SU-DHL-6 (cell line): ENCODE measurements around the gene TMSB15B.
"Not testable (repeated sequence)": the region's sequence is repeated elsewhere in the genome, so short reads cannot be mapped to it uniquely, and the experiment has no call there.

Experiments
- H2AFZ ChIP-seq: fragments of 200-600 bp; sonication (generic); 2 replicates; pipeline ENCODE4 v1.6.1; 2014; ENCODE audit warnings: low read depth, mild to moderate bottlenecking, moderate library complexity, mixed read lengths, antibody characterized with exemption, low read length; ENCODE audit not compliant: severe bottlenecking
- H3F3A ChIP-seq: fragments of 200-600 bp; shearing (Covaris generic); 2 replicates; pipeline ENCODE4 v1.6.0; 2016; ENCODE audit warnings: antibody characterized with exemption, mild to moderate bottlenecking; ENCODE audit not compliant: insufficient read depth
- H3K27ac ChIP-seq: fragments of 200-600 bp; sonication (generic); 2 replicates; pipeline ENCODE4 v1.5.1; 2016; ENCODE audit warnings: low read depth, mild to moderate bottlenecking, low read length, moderate library complexity, mixed read lengths
- H3K27me3 ChIP-seq: fragments of 200-600 bp; sonication (generic), shearing (Covaris generic); 2 replicates; pipeline ENCODE4 v1.6.0; 2014; ENCODE audit warnings: mild to moderate bottlenecking, low read length
- H3K36me3 ChIP-seq: fragments of 200-600 bp; sonication (generic); 2 replicates; pipeline ENCODE4 v1.6.1; 2014; ENCODE audit warnings: mild to moderate bottlenecking, low read length, mixed read lengths
- H3K4me2 ChIP-seq: fragments of 300-600, 200-600 bp; shearing (Covaris generic), sonication (generic); 2 replicates; pipeline ENCODE4 v1.6.0; 2014; ENCODE audit warnings: low read length, low read depth, mild to moderate bottlenecking; ENCODE audit not compliant: poor library complexity, severe bottlenecking
- H3K4me3 ChIP-seq: fragments of 200-600 bp; sonication (generic); 2 replicates; pipeline ENCODE4 v1.5.1; 2014; ENCODE audit warnings: antibody characterized with exemption, low read length, mild to moderate bottlenecking, mixed read lengths; ENCODE audit not compliant: insufficient read depth, poor library complexity, severe bottlenecking
- H3K79me2 ChIP-seq: fragments of 200-600 bp; sonication (generic); 2 replicates; pipeline ENCODE4 v1.6.1; 2014; ENCODE audit warnings: mild to moderate bottlenecking, low read length, moderate library complexity; ENCODE audit not compliant: insufficient read depth
- H3K9ac ChIP-seq: fragments of 200-600 bp; sonication (generic); 2 replicates; pipeline ENCODE4 v1.7.0; 2014; ENCODE audit warnings: mild to moderate bottlenecking, low read length
- H3K9me2 ChIP-seq: fragments of 200-600 bp; sonication (generic); replicated peaks from 2 replicates; pipeline ENCODE4 v1.6.1; 2014; ENCODE audit warnings: low read length; ENCODE audit not compliant: insufficient read depth
- H3K9me3 ChIP-seq: fragments of 200-600 bp; sonication (generic); 2 replicates; pipeline ENCODE4 v1.6.1; 2014; ENCODE audit warnings: low read length, mixed read lengths; ENCODE audit not compliant: insufficient read depth
- H4K20me1 ChIP-seq: fragments of 200-600 bp; sonication (generic); 2 replicates; pipeline ENCODE4 v1.6.1; 2014; ENCODE audit warnings: low read depth, mild to moderate bottlenecking, antibody characterized with exemption, low read length, moderate library complexity, mixed read lengths
- CTCF ChIP-seq: fragments of 200-600 bp; sonication (generic); IDR thresholded peaks from one replicate; pipeline ENCODE4 v1.5.1; 2017; ENCODE audit warnings: antibody characterized with exemption, mild to moderate bottlenecking, low read length, moderate library complexity; ENCODE audit not compliant: insufficient read depth, poor library complexity, severe bottlenecking
- EZH2phosphoT487 ChIP-seq: fragments of 200-600 bp; sonication (generic), shearing (Covaris generic); conservative IDR thresholded peaks from 2 replicates; pipeline ENCODE4 v1.6.1; 2018; ENCODE audit warnings: mild to moderate bottlenecking, antibody characterized with exemption, low read length, moderate library complexity, mixed read lengths

TMSB15B gene

GRCh38 chrX:103927633-103928032 is 34.8 kb upstream of the TMSB15B start:
- H3K27me3 ChIP-seq, result no peaks in the 10 kb centered on the region
- H3F3A ChIP-seq, result no peaks in the 10 kb centered on the region
- no peaks in the 10 kb centered on the region for H3K36me3 ChIP-seq
- H2AFZ ChIP-seq, result no peak overlapping the region
- no peaks in the 10 kb centered on the region for H3K9me2 ChIP-seq
- no peak overlapping the region for H3K4me2 ChIP-seq
- no peak for TF ChIP-seq CTCF
- TF ChIP-seq EZH2phosphoT487, result no peak
- H4K20me1 ChIP-seq, result no peaks in the 10 kb centered on the region
- no peak overlapping the region for H3K9ac ChIP-seq
- H3K27ac ChIP-seq, result no peak overlapping the region
- H3K79me2 ChIP-seq, result peaks cover 7% of the 10 kb centered on the region; the same call in 1 of the 2 replicates
- no peak overlapping the region for H3K4me3 ChIP-seq
- no peaks in the 10 kb centered on the region for H3K9me3 ChIP-seq

GRCh38 chrX:103932133-103932532 is 30.3 kb upstream of the TMSB15B start:
- H3K79me2 ChIP-seq, result no peaks in the 10 kb centered on the region
- H2AFZ ChIP-seq, result no peak overlapping the region
- no peak overlapping the region for H3K4me2 ChIP-seq
- no peaks in the 10 kb centered on the region for H3F3A ChIP-seq
- H4K20me1 ChIP-seq, result no peaks in the 10 kb centered on the region
- no peak overlapping the region for H3K4me3 ChIP-seq
- H3K9ac ChIP-seq, result no peak overlapping the region
- no peaks in the 10 kb centered on the region for H3K27me3 ChIP-seq
- H3K36me3 ChIP-seq, result no peaks in the 10 kb centered on the region
- no peaks in the 10 kb centered on the region for H3K9me2 ChIP-seq
- TF ChIP-seq CTCF (no peak), EZH2phosphoT487 (no peak)
- no peaks in the 10 kb centered on the region for H3K9me3 ChIP-seq
- H3K27ac ChIP-seq, result no peak overlapping the region

GRCh38 chrX:103940257-103940656 is 22.2 kb upstream of the TMSB15B start:
- H3K27me3 ChIP-seq, H3F3A ChIP-seq, H3K9ac ChIP-seq, H3K36me3 ChIP-seq, H3K79me2 ChIP-seq, H3K27ac ChIP-seq, H3K9me2 ChIP-seq, H3K4me3 ChIP-seq, H4K20me1 ChIP-seq, H2AFZ ChIP-seq, H3K9me3 ChIP-seq, H3K4me2 ChIP-seq: not testable (repeated sequence)

GRCh38 chrX:103941201-103941975 is 21.0 kb upstream of the TMSB15B start:
- TF ChIP-seq EZH2phosphoT487 (no peak), CTCF (peak; percentile 9)
- Histone ChIP-seq H3F3A (no peaks in the 10 kb centered on the region), H3K27ac (no peak overlapping the region), H3K36me3 (no peaks in the 10 kb centered on the region), H3K27me3 (no peaks in the 10 kb centered on the region), H4K20me1 (no peaks in the 10 kb centered on the region), H3K9me3 (no peaks in the 10 kb centered on the region), H3K4me2 (no peak overlapping the region), H3K9me2 (no peaks in the 10 kb centered on the region), H3K9ac (no peak overlapping the region), H3K4me3 (no peak overlapping the region), H3K79me2 (no peaks in the 10 kb centered on the region), H2AFZ (no peak overlapping the region)
